SK-N-SH (cell line): ENCODE results near the gene DHX57.

Source experiments
- CTCF ChIP-seq: fragments of 200-600 bp; sonication (generic); IDR thresholded peaks from 2 replicates; pipeline ENCODE4 v1.6.1; 2017; ENCODE audit warnings: antibody characterized with exemption, mild to moderate bottlenecking, moderate library complexity
- FOSL2 ChIP-seq: IDR thresholded peaks from 2 replicates; pipeline ENCODE4 v1.4.0; 2012; ENCODE audit warnings: low read depth, mild to moderate bottlenecking, moderate library complexity, borderline replicate concordance
- FOXM1 ChIP-seq: IDR thresholded peaks from 2 replicates; pipeline ENCODE4 v1.4.0; 2012; ENCODE audit warnings: low read depth, mild to moderate bottlenecking
- IRF3 ChIP-seq: fragments of 150-350 bp; IDR thresholded peaks from 2 replicates; pipeline ENCODE4 v1.6.1; 2016; ENCODE audit warnings: mild to moderate bottlenecking, low read depth, low read length
- MXI1 ChIP-seq: IDR thresholded peaks from 2 replicates; pipeline ENCODE4 v1.6.1; 2012; ENCODE audit warnings: mild to moderate bottlenecking, low read depth, low read length, improper control_type of control experiment
- RAD21 ChIP-seq: IDR thresholded peaks from 2 replicates; pipeline ENCODE4 v1.6.1; 2012; ENCODE audit warnings: mild to moderate bottlenecking, low read length
- REST ChIP-seq: IDR thresholded peaks from 2 replicates; pipeline ENCODE4 v1.6.1; 2012; ENCODE audit warnings: mild to moderate bottlenecking, low read depth, low read length, moderate library complexity
- SIN3A ChIP-seq: IDR thresholded peaks from 2 replicates; pipeline ENCODE4 v1.6.1; 2012; ENCODE audit warnings: low read depth, mild to moderate bottlenecking, low read length, moderate library complexity, borderline replicate concordance
- SMC3 ChIP-seq: IDR thresholded peaks from 2 replicates; pipeline ENCODE4 v1.6.1; 2012; ENCODE audit warnings: low read depth, low read length, improper control_type of control experiment
- TAF1 ChIP-seq: IDR thresholded peaks from 2 replicates; pipeline ENCODE4 v1.6.1; 2012; ENCODE audit warnings: low read depth, mild to moderate bottlenecking, low read length, moderate library complexity, borderline replicate concordance

GRCh38 chr2:38754049-38754448 is 121.7 kb downstream of the DHX57 start:
- TF ChIP-seq CTCF, result no peak
- no peak for TF ChIP-seq TAF1
- TF ChIP-seq MXI1, result no peak
- no peak for TF ChIP-seq RAD21
- no peak for TF ChIP-seq SMC3
- TF ChIP-seq FOSL2, result no peak
- TF ChIP-seq FOXM1, result no peak
- no peak for TF ChIP-seq IRF3
- no peak for TF ChIP-seq REST
- no peak for TF ChIP-seq SIN3A
